ENCODE measurements around the gene SYNE3. TPM values are rescaled to one million over a fixed set of nuclear protein-coding genes. Genes with fewer than 3 reads are reported as not detected.

The SYNE3 gene
- total and polyA plus RNA-seq, 2 donors (not counting 1 experiment from before 2014, with no cell fraction given), result 4.9 to 24.1 TPM

DNA sequence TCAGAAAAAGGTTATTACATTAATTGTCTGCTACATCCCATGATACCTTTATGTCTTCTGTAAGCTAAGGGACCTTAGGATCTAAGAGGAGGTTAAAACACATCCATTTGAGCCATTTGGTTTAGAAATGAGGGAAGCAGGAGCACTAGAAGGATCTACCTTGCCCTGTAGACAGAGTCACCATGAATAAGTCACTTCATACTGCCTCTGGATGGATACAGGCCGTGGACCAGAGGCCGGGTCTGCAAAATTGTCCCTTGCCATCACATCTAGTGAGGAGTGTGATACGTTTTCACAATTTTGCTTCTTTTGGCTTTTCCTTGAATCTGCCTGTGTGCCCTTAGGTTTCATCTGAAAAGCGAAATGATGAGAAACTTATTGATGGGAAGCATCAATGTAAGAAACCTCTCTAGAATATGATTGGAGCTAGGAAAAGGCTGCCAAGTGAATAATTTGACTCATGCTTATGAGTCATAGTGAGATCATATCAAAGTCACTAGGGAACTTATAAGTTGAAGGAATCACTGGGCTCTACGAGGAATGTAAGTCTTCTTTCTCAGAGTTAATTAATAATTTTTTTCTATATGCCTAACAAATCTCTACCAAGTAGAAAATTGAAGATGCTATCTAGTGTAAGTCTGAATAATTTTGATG is 29.2 kb upstream of the SYNE3 start:
- no peak overlapping the region for H3K4me3 ChIP-seq (replicated peaks in 1 of 4; ENCODE audit: control extremely low read depth in 1 of 4, insufficient read depth in 1 of 4, low read depth in 3 of 4, low read length in 4 of 4)
- no peak for TF ChIP-seq EZH2 (IDR thresholded peaks at IDR 0.05; ENCODE audit: low read length, missing control alignments)
- TF ChIP-seq CTCF (conservative IDR thresholded peaks at IDR 0.05 in 1 of 2, IDR thresholded peaks at IDR 0.05 in 1 of 2; ENCODE audit: low read depth in 1 of 2, low read length in 2 of 2), result no peak

DNA sequence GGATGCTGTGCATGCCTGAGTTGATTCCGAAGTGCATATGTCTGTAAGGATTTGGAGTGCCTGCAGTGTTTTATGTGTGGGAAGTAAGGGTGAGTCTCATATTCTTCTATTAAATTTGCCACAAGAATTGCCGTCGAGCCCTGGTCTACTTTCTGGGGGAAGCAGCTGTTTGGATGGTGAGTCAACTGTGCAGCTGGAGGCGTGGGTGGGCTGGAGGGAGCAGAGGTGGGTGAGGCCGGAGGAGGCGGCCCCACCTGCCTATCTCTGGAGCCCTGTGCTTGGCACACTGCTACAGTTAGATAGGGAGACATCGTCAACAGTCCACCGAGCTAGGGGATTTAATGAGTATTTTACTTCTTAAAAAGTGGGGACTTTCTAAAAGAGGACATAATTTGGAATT is 28.1 kb upstream of the SYNE3 start:
- H3K9me3 ChIP-seq (ENCODE audit: control insufficient read depth, insufficient read depth, low read depth, low read length), result peaks cover 2% of the 10 kb centered on the region
- H3K79me2 ChIP-seq (ENCODE audit: control insufficient read depth, insufficient read depth, low read length), result peaks cover 26% of the 10 kb centered on the region
- H3K4me3 ChIP-seq (replicated peaks in 1 of 4; ENCODE audit: control extremely low read depth in 1 of 4, insufficient read depth in 1 of 4, low read depth in 3 of 4, low read length in 4 of 4), result no peak overlapping the region
- H2AFZ ChIP-seq (ENCODE audit: low read length), result no peak overlapping the region
- no peaks in the 10 kb centered on the region for H3K27me3 ChIP-seq (ENCODE audit: control insufficient read depth, insufficient read depth, low read length)
- H3K4me1 ChIP-seq (ENCODE audit: control insufficient read depth, extremely low read depth, insufficient read depth, low read length), result peaks cover 3% of the 10 kb centered on the region
- peak in 1 of 2 donors; percentile 77 for DNase-seq (ENCODE audit: low read depth in 2 of 2)
- no peak overlapping the region for H3K27ac ChIP-seq (ENCODE audit: insufficient read depth, low read length)
- no peak overlapping the region for H3K4me2 ChIP-seq (ENCODE audit: extremely low read depth, insufficient read depth, low read length)
- no peaks in the 10 kb centered on the region for H4K20me1 ChIP-seq (ENCODE audit: control insufficient read depth, extremely low read depth, insufficient read depth, low read length)
- peaks cover 3% of the 10 kb centered on the region for H3K36me3 ChIP-seq (ENCODE audit: control insufficient read depth, insufficient read depth, low read length)
- no peak for TF ChIP-seq CTCF (conservative IDR thresholded peaks at IDR 0.05 in 1 of 2, IDR thresholded peaks at IDR 0.05 in 1 of 2; ENCODE audit: low read depth in 1 of 2, low read length in 2 of 2)
- no peak for TF ChIP-seq EZH2 (IDR thresholded peaks at IDR 0.05; ENCODE audit: low read length, missing control alignments)
- no peak overlapping the region for H3K9ac ChIP-seq (ENCODE audit: insufficient read depth, low read length)

More for the DNA sequence above, 29.2 kb upstream of the SYNE3 start:
- peaks cover 3% of the 10 kb centered on the region for H3K4me1 ChIP-seq (ENCODE audit: control insufficient read depth, extremely low read depth, insufficient read depth, low read length)
- H3K27me3 ChIP-seq (ENCODE audit: control insufficient read depth, insufficient read depth, low read length), result no peaks in the 10 kb centered on the region
- H2AFZ ChIP-seq (ENCODE audit: low read length), result no peak overlapping the region
- H3K36me3 ChIP-seq (ENCODE audit: control insufficient read depth, insufficient read depth, low read length), result peaks cover 3% of the 10 kb centered on the region
- H3K9me3 ChIP-seq (ENCODE audit: control insufficient read depth, insufficient read depth, low read depth, low read length), result peaks cover 2% of the 10 kb centered on the region
- peak overlapping the region; percentile 37 for H3K27ac ChIP-seq (ENCODE audit: insufficient read depth, low read length)
- no peaks in the 10 kb centered on the region for H4K20me1 ChIP-seq (ENCODE audit: control insufficient read depth, extremely low read depth, insufficient read depth, low read length)
- DNase-seq (ENCODE audit: low read depth in 2 of 2), result peak; percentile 95 to 96
- no peak overlapping the region for H3K9ac ChIP-seq (ENCODE audit: insufficient read depth, low read length)
- peaks cover 19% of the 10 kb centered on the region for H3K79me2 ChIP-seq (ENCODE audit: control insufficient read depth, insufficient read depth, low read length)
- H3K4me2 ChIP-seq (ENCODE audit: extremely low read depth, insufficient read depth, low read length), result no peak overlapping the region

DNA sequence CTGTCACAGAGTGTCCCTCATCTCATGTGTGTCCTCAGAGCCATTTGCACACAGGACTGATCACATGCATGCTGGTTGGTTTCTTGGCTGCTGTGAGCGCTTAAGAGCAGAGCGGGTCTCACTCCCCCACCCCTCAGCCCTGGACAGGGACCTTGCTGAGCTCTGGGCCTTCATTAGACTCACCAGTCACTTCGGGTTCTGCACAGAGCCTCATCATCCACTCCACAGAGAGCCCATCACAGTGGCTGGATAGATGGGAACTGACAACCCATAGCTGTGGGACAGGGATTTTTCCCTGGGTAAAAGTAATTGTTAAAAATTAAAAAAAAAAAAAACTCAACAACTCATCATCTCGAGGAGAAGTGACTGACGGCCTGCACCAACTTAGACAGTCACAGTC is 26.6 kb upstream of the SYNE3 start:
- Histone ChIP-seq H3K4me3 (replicated peaks in 1 of 4; ENCODE audit: control extremely low read depth in 1 of 4, insufficient read depth in 1 of 4, low read depth in 3 of 4, low read length in 4 of 4) (no peak overlapping the region), H4K20me1 (ENCODE audit: control insufficient read depth, extremely low read depth, insufficient read depth, low read length) (no peaks in the 10 kb centered on the region), H3K27me3 (ENCODE audit: control insufficient read depth, insufficient read depth, low read length) (no peaks in the 10 kb centered on the region), H3K9ac (ENCODE audit: insufficient read depth, low read length) (no peak overlapping the region), H3K36me3 (ENCODE audit: control insufficient read depth, insufficient read depth, low read length) (peaks cover 3% of the 10 kb centered on the region), H3K27ac (ENCODE audit: insufficient read depth, low read length) (no peak overlapping the region), H3K4me2 (ENCODE audit: extremely low read depth, insufficient read depth, low read length) (no peak overlapping the region), H3K4me1 (ENCODE audit: control insufficient read depth, extremely low read depth, insufficient read depth, low read length) (peaks cover 3% of the 10 kb centered on the region), H3K9me3 (ENCODE audit: control insufficient read depth, insufficient read depth, low read depth, low read length) (peaks cover 2% of the 10 kb centered on the region), H2AFZ (ENCODE audit: low read length) (no peak overlapping the region), H3K79me2 (ENCODE audit: control insufficient read depth, insufficient read depth, low read length) (peaks cover 41% of the 10 kb centered on the region)
- no peak for DNase-seq (ENCODE audit: low read depth in 2 of 2)
- TF ChIP-seq CTCF (conservative IDR thresholded peaks at IDR 0.05 in 1 of 2, IDR thresholded peaks at IDR 0.05 in 1 of 2; ENCODE audit: low read depth in 1 of 2, low read length in 2 of 2), result no peak
- TF ChIP-seq EZH2 (IDR thresholded peaks at IDR 0.05; ENCODE audit: low read length, missing control alignments), result no peak
